ENCODE data around the gene PCNT.

PCNT gene

GRCh38 chr21:46356494-46357334, 32.8 kb downstream of the PCNT start:
- no peak for TF ChIP-seq CTCF (IDR thresholded peaks at IDR 0.05; ENCODE audit: borderline replicate concordance, control extremely low read depth, extremely low read depth, insufficient read depth, missing control alignments)
- in situ Hi-C loops (cut with MboI; ENCODE audit: low sequenced_read_pairs, unreplicated experiment): no loop called here
- peak; percentile 61 for DNase-seq (ENCODE audit: low spot score)

GRCh38 chr21:46357335-46357604, 33.3 kb downstream of the PCNT start:
- in situ Hi-C loops (cut with MboI; ENCODE audit: low sequenced_read_pairs, unreplicated experiment): no loop called here
- no peak for TF ChIP-seq CTCF (IDR thresholded peaks at IDR 0.05; ENCODE audit: borderline replicate concordance, control extremely low read depth, extremely low read depth, insufficient read depth, missing control alignments)
- no peak for DNase-seq (ENCODE audit: low spot score)

- TF ChIP-seq CTCF (IDR thresholded peaks at IDR 0.05; ENCODE audit: borderline replicate concordance, control extremely low read depth, extremely low read depth, insufficient read depth, missing control alignments): no peak
- DNase-seq (ENCODE audit: low spot score): no peak
- in situ Hi-C loops (cut with MboI; ENCODE audit: low sequenced_read_pairs, unreplicated experiment): no loop called here
Measured at GRCh38 chr21:46357684-46358425, 33.9 kb downstream of the PCNT start.

- in situ Hi-C loops (cut with MboI; ENCODE audit: low sequenced_read_pairs, unreplicated experiment): no loop called here
- DNase-seq (ENCODE audit: low spot score): no peak
- no peak for TF ChIP-seq CTCF (IDR thresholded peaks at IDR 0.05; ENCODE audit: borderline replicate concordance, control extremely low read depth, extremely low read depth, insufficient read depth, missing control alignments)
Measured at GRCh38 chr21:46361176-46361575, 37.2 kb downstream of the PCNT start.

GRCh38 chr21:46361935-46362334, 38.0 kb downstream of the PCNT start:
- TF ChIP-seq CTCF (IDR thresholded peaks at IDR 0.05; ENCODE audit: borderline replicate concordance, control extremely low read depth, extremely low read depth, insufficient read depth, missing control alignments): no peak
- DNase-seq (ENCODE audit: low spot score): no peak
- in situ Hi-C loops (cut with MboI; ENCODE audit: low sequenced_read_pairs, unreplicated experiment): no loop called here

GRCh38 chr21:46362946-46363345, 39.0 kb downstream of the PCNT start:
- no peak for DNase-seq (ENCODE audit: low spot score)
- no peak for TF ChIP-seq CTCF (IDR thresholded peaks at IDR 0.05; ENCODE audit: borderline replicate concordance, control extremely low read depth, extremely low read depth, insufficient read depth, missing control alignments)
- in situ Hi-C loops (cut with MboI; ENCODE audit: low sequenced_read_pairs, unreplicated experiment): no loop called here
